SK-N-SH (cell line): ENCODE data around the gene LGR6. TPM values are rescaled to one million over a fixed set of nuclear protein-coding genes. Genes with fewer than 3 reads are reported as not detected.

Experiments
- CTCF ChIA-PET: fragments of 300-600, 350-600 bp; formaldehyde crosslinking; extraction: SDS; loops from one replicate; lab custom pipeline; 2021; lab: Yijun Ruan, JAX
- POLR2A ChIA-PET: fragments of 350-600 bp; sonication (Branson Sonifier 250); formaldehyde crosslinking; extraction: SDS; loops from one replicate; lab custom pipeline; 2020; ENCODE audit warnings: antibody characterized with exemption, inconsistent platforms; lab: Yijun Ruan, JAX
- DNase-seq: peaks from one replicate; pipeline ENCODE4 v3.0.0; 2012
- H2AFZ ChIP-seq: fragments of 200-600 bp; sonication (generic); 2 replicates; pipeline ENCODE4 v1.8.1; 2016; ENCODE audit warnings: antibody characterized with exemption, mild to moderate bottlenecking, low read depth
- H3F3A ChIP-seq: fragments of 200-600 bp; sonication (generic); replicated peaks from 2 replicates; pipeline ENCODE3; 2016; ENCODE audit warnings: antibody characterized with exemption, mild to moderate bottlenecking; ENCODE audit not compliant: insufficient read depth
- H3K27ac ChIP-seq, 2 experiments: fragments of 200-500 bp in 1 of 2; fragments of 200-600 bp in 1 of 2; sonication (Bioruptor generic) in 1 of 2; sonication (generic), shearing (Covaris generic) in 1 of 2; 2 replicates each; pipeline versions ENCODE4 v1.5.1 to v1.6.1; 2014 to 2016; ENCODE audit warnings: low read depth in 2 of 2, inconsistent platforms in 1 of 2, low read length in 1 of 2, mild to moderate bottlenecking in 1 of 2, mixed read lengths in 1 of 2
- H3K27me3 ChIP-seq: fragments of 200-600 bp; sonication (generic), shearing (Covaris generic); 2 replicates; pipeline ENCODE4 v1.6.1; 2016; ENCODE audit warnings: mixed run types; ENCODE audit not compliant: insufficient read depth
- H3K36me3 ChIP-seq, 2 experiments: fragments of 200-500 bp in 1 of 2; fragments of 200-600 bp in 1 of 2; sonication (Bioruptor generic) in 1 of 2; sonication (generic) in 1 of 2; replicated peaks in 1 of 2; 2 replicates each; pipeline versions ENCODE3 to v1.5.1; 2014 to 2016; ENCODE audit warnings: low read length in 1 of 2, mild to moderate bottlenecking in 1 of 2; ENCODE audit not compliant: insufficient read depth in 2 of 2, control insufficient read depth in 1 of 2
- H3K4me1 ChIP-seq, 2 experiments: fragments of 200-500 bp in 1 of 2; fragments of 200-600 bp in 1 of 2; sonication (Bioruptor generic) in 1 of 2; sonication (generic), shearing (Covaris generic) in 1 of 2; 2 replicates each; pipeline versions ENCODE4 v1.5.1 to v1.6.1; 2014 to 2016; ENCODE audit warnings: low read depth in 1 of 2, low read length in 1 of 2, mixed run types in 1 of 2; ENCODE audit not compliant: insufficient read depth in 2 of 2, control insufficient read depth in 1 of 2
- H3K4me2 ChIP-seq: fragments of 200-600 bp; sonication (generic), shearing (Covaris generic); 2 replicates; pipeline ENCODE4 v1.6.1; 2017; ENCODE audit warnings: mixed run types
- H3K4me3 ChIP-seq, 2 experiments: fragments of 200-500 bp in 1 of 2; fragments of 200-600 bp in 1 of 2; sonication (Bioruptor generic) in 1 of 2; sonication (generic), shearing (Covaris generic) in 1 of 2; 2 replicates each; pipeline versions ENCODE4 v1.5.1 to v1.8.1; 2014 to 2016; ENCODE audit warnings: low read depth in 2 of 2, inconsistent platforms in 1 of 2, low read length in 1 of 2, mild to moderate bottlenecking in 1 of 2, mixed read lengths in 1 of 2, moderate library complexity in 1 of 2
- H3K79me2 ChIP-seq: fragments of 200-600 bp; sonication (generic); 2 replicates; pipeline ENCODE4 v1.8.1; 2017; ENCODE audit warnings: mild to moderate bottlenecking; ENCODE audit not compliant: insufficient read depth
- H3K9ac ChIP-seq: fragments of 200-600 bp; sonication (generic); 2 replicates; pipeline ENCODE4 v1.6.1; 2017; ENCODE audit warnings: mixed run types
- H3K9me2 ChIP-seq: fragments of 200-600 bp; sonication (generic); 2 replicates; pipeline ENCODE4 v1.6.1; 2017; ENCODE audit warnings: mixed run types
- H3K9me3 ChIP-seq: fragments of 200-600 bp; sonication (generic); 2 replicates; pipeline ENCODE4 v1.6.1; 2017; ENCODE audit warnings: mixed run types, mild to moderate bottlenecking, moderate library complexity
- H4K20me1 ChIP-seq: fragments of 200-600 bp; sonication (generic); 2 replicates; pipeline ENCODE4 v1.6.1; 2017; ENCODE audit warnings: mild to moderate bottlenecking, mixed run types; ENCODE audit not compliant: insufficient read depth
- CHD2 ChIP-seq: fragments of 150-350 bp; IDR thresholded peaks from 2 replicates; pipeline ENCODE4 v1.6.1; 2018; ENCODE audit warnings: low read length; ENCODE audit not compliant: partially characterized antibody
- EZH2phosphoT487 ChIP-seq: fragments of 200-600 bp; sonication (generic); IDR thresholded peaks from 2 replicates; pipeline ENCODE4 v1.6.1; 2017; ENCODE audit warnings: low read depth, mixed run types, mild to moderate bottlenecking, antibody characterized with exemption, moderate library complexity, borderline replicate concordance
- FOSL2 ChIP-seq: IDR thresholded peaks from 2 replicates; pipeline ENCODE4 v1.4.0; 2012; ENCODE audit warnings: low read depth, mild to moderate bottlenecking, moderate library complexity, borderline replicate concordance
- FOXJ3 ChIP-seq: sonication (generic); formaldehyde crosslinking; IDR thresholded peaks from 2 replicates; pipeline ENCODE4 v1.5.1; 2020; ENCODE audit warnings: mild to moderate bottlenecking, missing genetic modification reagents
- FOXM1 ChIP-seq: IDR thresholded peaks from 2 replicates; pipeline ENCODE4 v1.4.0; 2012; ENCODE audit warnings: low read depth, mild to moderate bottlenecking
- GABPA ChIP-seq: IDR thresholded peaks from 2 replicates; pipeline ENCODE4 v1.4.0; 2012; ENCODE audit warnings: low read depth, mild to moderate bottlenecking
- GATA2 ChIP-seq: sonication (generic); formaldehyde crosslinking; IDR thresholded peaks from 2 replicates; pipeline ENCODE4 v1.5.0; 2020; ENCODE audit warnings: mild to moderate bottlenecking, missing genetic modification reagents
- IRF3 ChIP-seq: fragments of 150-350 bp; IDR thresholded peaks from 2 replicates; pipeline ENCODE4 v1.6.1; 2016; ENCODE audit warnings: mild to moderate bottlenecking, low read depth, low read length
- JUND ChIP-seq: IDR thresholded peaks from 2 replicates; pipeline ENCODE4 v1.4.0; 2012
- MXI1 ChIP-seq: IDR thresholded peaks from 2 replicates; pipeline ENCODE4 v1.6.1; 2012; ENCODE audit warnings: mild to moderate bottlenecking, low read depth, low read length, improper control_type of control experiment
- NFIC ChIP-seq: IDR thresholded peaks from 2 replicates; pipeline ENCODE4 v1.4.0; 2012; ENCODE audit warnings: borderline replicate concordance
- RFX5 ChIP-seq: IDR thresholded peaks from 2 replicates; pipeline ENCODE4 v1.6.1; 2012; ENCODE audit warnings: mild to moderate bottlenecking, improper control_type of control experiment, low read length
- SIN3A ChIP-seq: IDR thresholded peaks from 2 replicates; pipeline ENCODE4 v1.6.1; 2012; ENCODE audit warnings: low read depth, mild to moderate bottlenecking, low read length, moderate library complexity, borderline replicate concordance
- TCF12 ChIP-seq: IDR thresholded peaks from 2 replicates; pipeline ENCODE4 v1.4.0; 2012
- TEAD4 ChIP-seq: IDR thresholded peaks from 2 replicates; pipeline ENCODE4 v1.4.0; 2012; ENCODE audit warnings: mild to moderate bottlenecking, borderline replicate concordance; ENCODE audit not compliant: insufficient read depth
- ZBTB33 ChIP-seq: IDR thresholded peaks from 2 replicates; pipeline ENCODE4 v1.4.0; 2012; ENCODE audit warnings: low read depth, borderline replicate concordance
- WGBS: methylation state at CpG from one replicate; pipeline ENCODE4 v1.1.6; 2017; ENCODE audit warnings: low lambda C conversion rate; 5-methylcytosine and 5-hydroxymethylcytosine counted together
- polyA plus RNA-seq, 3 experiments: library from polyadenylated mRNA; depleted of rRNA; stranded (reverse); fragments of >200 nt; gene quantifications; 2 replicates each; pipeline ENCODE4 v1.2.3, GENCODE V29; 2012
- TF ChIP-seq, protein P1 (sequence below): IDR thresholded peaks from 2 replicates; pipeline ENCODE4 v1.6.1; 2012; ENCODE audit warnings: mild to moderate bottlenecking, low read depth, low read length, moderate library complexity
- TF ChIP-seq, protein P2 (sequence below): IDR thresholded peaks from 2 replicates; pipeline ENCODE4 v1.4.0; 2012; ENCODE audit warnings: low read depth, borderline replicate concordance

LGR6 gene
- polyA plus RNA-seq, 1 of the 3 experiments (the other 2 are of a cell fraction): 0.03 TPM

GRCh38 chr1:202199040-202199889 is 5.7 kb downstream of the LGR6 start:
- no peak overlapping the region for H3K4me2 ChIP-seq
- TF ChIP-seq GABPA (no peak), MXI1 (no peak), IRF3 (no peak), CHD2 (no peak), EZH2phosphoT487 (no peak), GATA2 (CRISPR knock-in tag) (no peak), NFIC (no peak), FOXM1 (no peak), TEAD4 (no peak), JUND (no peak), FOSL2 (no peak)
- TF ChIP-seq, protein P1, sequence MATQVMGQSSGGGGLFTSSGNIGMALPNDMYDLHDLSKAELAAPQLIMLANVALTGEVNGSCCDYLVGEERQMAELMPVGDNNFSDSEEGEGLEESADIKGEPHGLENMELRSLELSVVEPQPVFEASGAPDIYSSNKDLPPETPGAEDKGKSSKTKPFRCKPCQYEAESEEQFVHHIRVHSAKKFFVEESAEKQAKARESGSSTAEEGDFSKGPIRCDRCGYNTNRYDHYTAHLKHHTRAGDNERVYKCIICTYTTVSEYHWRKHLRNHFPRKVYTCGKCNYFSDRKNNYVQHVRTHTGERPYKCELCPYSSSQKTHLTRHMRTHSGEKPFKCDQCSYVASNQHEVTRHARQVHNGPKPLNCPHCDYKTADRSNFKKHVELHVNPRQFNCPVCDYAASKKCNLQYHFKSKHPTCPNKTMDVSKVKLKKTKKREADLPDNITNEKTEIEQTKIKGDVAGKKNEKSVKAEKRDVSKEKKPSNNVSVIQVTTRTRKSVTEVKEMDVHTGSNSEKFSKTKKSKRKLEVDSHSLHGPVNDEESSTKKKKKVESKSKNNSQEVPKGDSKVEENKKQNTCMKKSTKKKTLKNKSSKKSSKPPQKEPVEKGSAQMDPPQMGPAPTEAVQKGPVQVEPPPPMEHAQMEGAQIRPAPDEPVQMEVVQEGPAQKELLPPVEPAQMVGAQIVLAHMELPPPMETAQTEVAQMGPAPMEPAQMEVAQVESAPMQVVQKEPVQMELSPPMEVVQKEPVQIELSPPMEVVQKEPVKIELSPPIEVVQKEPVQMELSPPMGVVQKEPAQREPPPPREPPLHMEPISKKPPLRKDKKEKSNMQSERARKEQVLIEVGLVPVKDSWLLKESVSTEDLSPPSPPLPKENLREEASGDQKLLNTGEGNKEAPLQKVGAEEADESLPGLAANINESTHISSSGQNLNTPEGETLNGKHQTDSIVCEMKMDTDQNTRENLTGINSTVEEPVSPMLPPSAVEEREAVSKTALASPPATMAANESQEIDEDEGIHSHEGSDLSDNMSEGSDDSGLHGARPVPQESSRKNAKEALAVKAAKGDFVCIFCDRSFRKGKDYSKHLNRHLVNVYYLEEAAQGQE: no peak
- H3K4me3 ChIP-seq: no peak overlapping the region
- 74% methylated on average over 15 of the region's 16 CpGs for WGBS
- no peaks in the 10 kb centered on the region; a peak in 1 of 4 replicates for H3K4me1 ChIP-seq
- H3K27ac ChIP-seq: no peak overlapping the region
- H2AFZ ChIP-seq: no peak overlapping the region
- no peaks in the 10 kb centered on the region for H3K36me3 ChIP-seq
- ChIA-PET POLR2A (no interaction called here), CTCF (interaction anchor here (1.1 to 2.8 kb wide), 6 partner anchors 14 to 117 kb away, joined by 3 to 22 read pairs (median 6); no protein-coding TSS in a partner anchor)
- no peaks in the 10 kb centered on the region for H3K9me3 ChIP-seq
- H4K20me1 ChIP-seq: no peaks in the 10 kb centered on the region
- peaks cover 17% of the 10 kb centered on the region for H3K27me3 ChIP-seq
- H3K9me2 ChIP-seq: no peaks in the 10 kb centered on the region
- DNase-seq: no peak
- H3K79me2 ChIP-seq: no peaks in the 10 kb centered on the region
- no peak overlapping the region for H3K9ac ChIP-seq
- H3F3A ChIP-seq: no peaks in the 10 kb centered on the region

DNA sequence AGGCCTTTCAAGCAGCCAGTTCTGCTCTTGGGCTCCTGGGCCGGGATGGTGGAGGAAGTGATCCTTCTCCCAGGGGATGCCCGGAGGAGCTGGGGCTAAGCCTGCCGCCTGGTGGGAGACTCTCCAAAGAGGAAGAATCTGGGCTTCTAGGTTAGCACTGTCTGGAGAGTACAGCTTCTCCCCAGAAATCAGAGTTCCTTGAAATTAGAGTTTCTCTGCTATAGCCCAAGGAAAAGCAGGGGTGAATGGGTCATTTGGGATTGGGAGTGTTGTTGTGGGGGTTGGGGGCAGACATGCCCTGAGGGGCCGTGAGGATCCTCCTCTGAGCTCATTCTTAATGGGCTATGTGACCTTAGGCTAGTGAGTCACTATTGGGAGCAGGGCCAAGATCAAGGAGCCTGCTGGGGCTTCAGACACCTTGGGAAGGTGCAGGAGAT is 6.5 kb downstream of the LGR6 start:
- no peak overlapping the region for H3K27ac ChIP-seq
- CTCF ChIA-PET: interaction anchor here (0.9 to 2.8 kb wide), 8 partner anchors 11 to 119 kb away, joined by 3 to 22 read pairs (median 4); no protein-coding TSS in a partner anchor
- H3F3A ChIP-seq: no peaks in the 10 kb centered on the region
- no peaks in the 10 kb centered on the region for H4K20me1 ChIP-seq
- H3K36me3 ChIP-seq: no peaks in the 10 kb centered on the region
- H3K79me2 ChIP-seq: no peaks in the 10 kb centered on the region
- 57% methylated on average over 4 of the region's 4 CpGs for WGBS
- H3K4me3 ChIP-seq: no peak overlapping the region
- no peaks in the 10 kb centered on the region for H3K9me3 ChIP-seq
- peaks cover 10% of the 10 kb centered on the region for H3K27me3 ChIP-seq
- H3K4me2 ChIP-seq: no peak overlapping the region
- no peak overlapping the region for H3K9ac ChIP-seq
- DNase-seq: no peak
- no peaks in the 10 kb centered on the region for H3K4me1 ChIP-seq
- no peaks in the 10 kb centered on the region for H3K9me2 ChIP-seq
- POLR2A ChIA-PET: no interaction called here
- H2AFZ ChIP-seq: no peak overlapping the region
- TF ChIP-seq, protein P2, sequence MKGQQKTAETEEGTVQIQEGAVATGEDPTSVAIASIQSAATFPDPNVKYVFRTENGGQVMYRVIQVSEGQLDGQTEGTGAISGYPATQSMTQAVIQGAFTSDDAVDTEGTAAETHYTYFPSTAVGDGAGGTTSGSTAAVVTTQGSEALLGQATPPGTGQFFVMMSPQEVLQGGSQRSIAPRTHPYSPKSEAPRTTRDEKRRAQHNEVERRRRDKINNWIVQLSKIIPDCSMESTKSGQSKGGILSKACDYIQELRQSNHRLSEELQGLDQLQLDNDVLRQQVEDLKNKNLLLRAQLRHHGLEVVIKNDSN: no peak
- TF ChIP-seq FOXJ3: no peak
- no peak for TF ChIP-seq SIN3A
- no peak for TF ChIP-seq ZBTB33
- no peak for TF ChIP-seq TEAD4
- TF ChIP-seq RFX5: no peak
- no peak for TF ChIP-seq TCF12
